GM12878 (cell line): Measurements from ENCODE around the gene WASF1. TPM values are rescaled to one million over a fixed set of nuclear protein-coding genes. Genes with fewer than 3 reads are reported as not detected.

ENCODE experiments used
- ATAC-seq: fragments of 200-7000 bp; cut with Tn5 transposase; 3 replicates; pipeline ENCODE4 v1.9.1; 2020; ENCODE audit warnings: mild to moderate bottlenecking, moderate library complexity
- BruUV-seq: library from RNA; stranded (reverse); fragments of 400-500 nt; replicated peaks from 2 replicates; lab custom pipeline; 2021; lab: Mats Ljungman, UMichigan
- CTCF ChIA-PET: fragments of 300-600 bp; sonication (Branson Sonifier 250); formaldehyde crosslinking; extraction: SDS; loops from one replicate; lab custom pipeline; 2021; ENCODE audit warnings: inconsistent platforms; lab: Yijun Ruan, JAX
- POLR2A ChIA-PET: fragments of 350-600 bp; formaldehyde crosslinking; extraction: SDS; loops from one replicate; lab custom pipeline; 2021; ENCODE audit warnings: inconsistent platforms; lab: Charles Lee
- RAD21 ChIA-PET: fragments of 300-600 bp; sonication (Branson Sonifier 250); formaldehyde crosslinking; loops from one replicate; lab custom pipeline; 2023; ENCODE audit warnings: antibody characterized with exemption; ENCODE audit not compliant: unreplicated experiment; lab: Charles Lee
- SMC1A ChIA-PET: fragments of 300-600 bp; sonication (Branson Sonifier 250); formaldehyde crosslinking; loops from one replicate; lab custom pipeline; 2023; ENCODE audit not compliant: unreplicated experiment, uncharacterized antibody; lab: Charles Lee
- DNase-seq: peaks from one replicate; pipeline ENCODE4 v3.0.0-alpha.2; 2011; ENCODE audit warnings: low read depth, low spot score
- FAIRE-seq: peaks from 3 replicates; lab custom pipeline; 2011; peaks lifted over from hg19 to GRCh38; lab: Jason Lieb, UNC
- H2AFZ ChIP-seq: 2 replicates; pipeline ENCODE4 v1.6.0; 2011; ENCODE audit warnings: low read depth, low read length, control low read depth; ENCODE audit not compliant: control insufficient read depth
- H3K27ac ChIP-seq: 2 replicates; pipeline ENCODE4 v1.5.1; 2011; ENCODE audit warnings: control low read depth; ENCODE audit not compliant: control insufficient read depth, insufficient read depth
- H3K27me3 ChIP-seq, 2 experiments: replicated peaks in 1 of 2; 2 replicates each; pipeline versions ENCODE4 v1.6.0 to v1.6.1; 2011; ENCODE audit warnings: low read length in 1 of 2; ENCODE audit not compliant: control insufficient read depth in 2 of 2, insufficient read depth in 2 of 2
- H3K36me3 ChIP-seq, 2 experiments: 2 replicates each; pipeline ENCODE4 v1.5.1; 2011; ENCODE audit warnings: low read length in 1 of 2; ENCODE audit not compliant: control insufficient read depth in 2 of 2, insufficient read depth in 2 of 2
- H3K4me1 ChIP-seq: 2 replicates; pipeline ENCODE4 v1.6.1; 2011; ENCODE audit warnings: mild to moderate bottlenecking, low read length, moderate library complexity, mixed read lengths; ENCODE audit not compliant: control insufficient read depth, insufficient read depth
- H3K4me2 ChIP-seq: 2 replicates; pipeline ENCODE4 v1.6.0; 2011; ENCODE audit warnings: control low read depth; ENCODE audit not compliant: control insufficient read depth, insufficient read depth
- H3K4me3 ChIP-seq: fragments of 200-600 bp; sonication (generic); 2 replicates; pipeline ENCODE4 v1.5.1; 2016
- H3K79me2 ChIP-seq: 2 replicates; pipeline ENCODE4 v1.6.0; 2011; ENCODE audit warnings: low read length; ENCODE audit not compliant: control insufficient read depth, insufficient read depth
- H3K9ac ChIP-seq: 2 replicates; pipeline ENCODE4 v1.8.0; 2011; ENCODE audit warnings: low read length, control low read depth, mixed read lengths; ENCODE audit not compliant: control insufficient read depth, insufficient read depth
- H3K9me3 ChIP-seq: replicated peaks from 3 replicates; pipeline ENCODE4 v1.5.1; 2011; ENCODE audit warnings: mild to moderate bottlenecking, low read length; ENCODE audit not compliant: control insufficient read depth, insufficient read depth
- H4K20me1 ChIP-seq: 2 replicates; pipeline ENCODE4 v1.6.0; 2011; ENCODE audit not compliant: control insufficient read depth, insufficient read depth
- ATF7 ChIP-seq: fragments of 450-650 bp; IDR thresholded peaks from 2 replicates; pipeline ENCODE4 v1.6.1; 2016; ENCODE audit warnings: low read depth, mild to moderate bottlenecking
- CEBPB ChIP-seq, 2 experiments: fragments of 150-350 bp in 1 of 2; IDR thresholded peaks; 2 replicates each; pipeline ENCODE4 v1.6.1; 2012 to 2014; ENCODE audit warnings: low read depth in 2 of 2, low read length in 2 of 2, borderline replicate concordance in 1 of 2, inconsistent platforms in 1 of 2
- CREM ChIP-seq: IDR thresholded peaks from 2 replicates; pipeline ENCODE4 v1.6.1; 2014; ENCODE audit warnings: antibody characterized with exemption, low read depth
- E2F4 ChIP-seq: IDR thresholded peaks from 2 replicates; pipeline ENCODE4 v1.6.1; 2012; ENCODE audit warnings: low read depth, low read length, improper control_type of control experiment
- E4F1 ChIP-seq: fragments of 450-650 bp; IDR thresholded peaks from 2 replicates; pipeline ENCODE4 v1.6.1; 2018; ENCODE audit warnings: borderline replicate concordance, mild to moderate bottlenecking; ENCODE audit not compliant: partially characterized antibody
- HDAC6 ChIP-seq: fragments of 200-600 bp; sonication (generic); IDR thresholded peaks from one replicate; pipeline ENCODE4 v1.8.0; 2017; ENCODE audit warnings: antibody characterized with exemption; ENCODE audit not compliant: unreplicated experiment
- HDGF ChIP-seq: fragments of 450-650 bp; IDR thresholded peaks from 2 replicates; pipeline ENCODE4 v1.6.1; 2016; ENCODE audit warnings: antibody characterized with exemption
- IKZF1 ChIP-seq: fragments of 450-650 bp; conservative IDR thresholded peaks from 2 replicates; pipeline ENCODE4 v1.6.1; 2017; ENCODE audit warnings: antibody characterized with exemption, mild to moderate bottlenecking
- LARP7 ChIP-seq: fragments of 450-650 bp; IDR thresholded peaks from 2 replicates; pipeline ENCODE4 v1.6.1; 2017; ENCODE audit warnings: mild to moderate bottlenecking
- MAX ChIP-seq: IDR thresholded peaks from 2 replicates; pipeline ENCODE4 v1.6.1; 2012; ENCODE audit warnings: low read depth, low read length, improper control_type of control experiment
- NFIC ChIP-seq: IDR thresholded peaks from 2 replicates; pipeline ENCODE4 v1.6.1; 2012; ENCODE audit warnings: low read depth, mild to moderate bottlenecking, inconsistent platforms, low read length, moderate library complexity
- SUPT20H ChIP-seq: IDR thresholded peaks from 2 replicates; pipeline ENCODE4 v1.6.1; 2011; ENCODE audit warnings: low read depth, mild to moderate bottlenecking, low read length, moderate library complexity, borderline replicate concordance; ENCODE audit not compliant: control insufficient read depth
- TCF7 ChIP-seq: IDR thresholded peaks from 2 replicates; pipeline ENCODE4 v1.6.1; 2014; ENCODE audit warnings: antibody characterized with exemption, borderline replicate concordance
- WGBS: methylation state at CpG from one replicate; pipeline ENCODE4 v1.1.6; 2016; ENCODE audit warnings: low lambda C conversion rate; ENCODE audit not compliant: insufficient replicate concordance, insufficient coverage; ENCODE audit errors: missing lambda C conversion rate; 5-methylcytosine and 5-hydroxymethylcytosine counted together
- in situ Hi-C: fragments of 300-500 bp; cut with MboI; formaldehyde crosslinking; loops from 9 replicates; pipeline ENCODE4 v1.14.3; 2018; ENCODE audit warnings: mixed read lengths
- intact Hi-C: fragments of 100-400 bp; cut with micrococcal nuclease; formaldehyde crosslinking; loops from one replicate; pipeline ENCODE4 v1.14.2; 2022; ENCODE audit not compliant: unreplicated experiment
- polyA plus RNA-seq, 11 experiments: library from polyadenylated mRNA; depleted of rRNA in 4 of 11; unstranded in 6 of 11; stranded (reverse) in 5 of 11; fragments of >200 nt; fragmentation: Nextera tagmentation in 4 of 11; fragmentation: Illumina TruSeq in 1 of 11; extraction: Ambion mirVana in 4 of 11; extraction: Trizol in 1 of 11; gene quantifications; 1 replicate in 1 of 11; 2 replicates in 10 of 11; pipeline versions ENCODE4 v1.2.1 to v1.2.3, GENCODE V29; 2011 to 2016; ENCODE audit warnings: inconsistent platforms in 2 of 11, missing spikeins in 2 of 11, low read depth in 1 of 11
- total RNA-seq, 4 experiments: library from RNA; depleted of rRNA in 3 of 4; stranded (reverse); fragments of >200 nt in 3 of 4; fragmentation: Illumina TruSeq in 1 of 4; extraction: Trizol in 1 of 4; gene quantifications; 2 replicates each; pipeline versions ENCODE4 v1.2.1 to v1.2.3, GENCODE V29; 2013 to 2021

WASF1 gene
- total and polyA plus RNA-seq, 10 of the 15 experiments (the other 5 are each of a cell fraction or from before 2014, with no cell fraction given) = 1.3 to 10.2 (median 4.5) TPM

GRCh38 chr6:110085285-110085684 is 94.2 kb downstream of the WASF1 start (continued):
- no peak for TF ChIP-seq E2F4
- TF ChIP-seq MAX = no peak
- no peak for TF ChIP-seq HDAC6
- TF ChIP-seq, all 136 proteins: peak for 0

GRCh38 chr6:110083875-110084585 is 95.4 kb downstream of the WASF1 start:
- no peak for FAIRE-seq
- intact Hi-C loops = no loop called here
- Histone ChIP-seq H3K27me3 (no peaks in the 10 kb centered on the region; a peak in 1 of 4 replicates), H4K20me1 (no peaks in the 10 kb centered on the region), H3K79me2 (no peaks in the 10 kb centered on the region), H3K9ac (no peak overlapping the region), H3K9me3 (no peaks in the 10 kb centered on the region), H3K4me3 (no peak overlapping the region), H3K4me1 (no peaks in the 10 kb centered on the region), H3K27ac (no peak overlapping the region), H2AFZ (no peak overlapping the region), H3K36me3 (no peaks in the 10 kb centered on the region), H3K4me2 (no peak overlapping the region)
- ChIA-PET POLR2A (no interaction called here), SMC1A (no interaction called here), RAD21 (no interaction called here), CTCF (interaction anchor here (1.0 to 1.5 kb wide), 2 partner anchors 8 to 13 kb away, joined by 3 to 5 read pairs; no protein-coding TSS in a partner anchor)
- in situ Hi-C loops = no loop called here
- 0% methylated on average over 1 of the region's 1 CpG for WGBS
- no peak for ATAC-seq
- DNase-seq = no peak
- no peak for TF ChIP-seq HDGF
- no peak for TF ChIP-seq LARP7
- TF ChIP-seq TCF7 = no peak
- no peak for TF ChIP-seq NFIC
- TF ChIP-seq IKZF1 = no peak
- TF ChIP-seq CREM = no peak
- no peak for TF ChIP-seq SUPT20H
- no peak for TF ChIP-seq CEBPB (IDR thresholded peaks at IDR 0.05; ENCODE audit: borderline replicate concordance in 1 of 2, low read depth in 2 of 2, low read length in 2 of 2)
- no peak for TF ChIP-seq E4F1
- no peak for TF ChIP-seq ATF7
- no TSS peak for BruUV-seq
